A549 (cell line): ENCODE results near the gene BCR. TPM values are rescaled to one million over a fixed set of nuclear protein-coding genes. Genes with fewer than 3 reads are reported as not detected.

ENCODE experiments used
- ATAC-seq, 2 experiments: fragments of 200-7000 bp in 1 of 2; fragments of >200 bp in 1 of 2; cut with Nextera tagmentation in 1 of 2; cut with Tn5 transposase in 1 of 2; 3 replicates each; pipeline versions ENCODE4 v1.8.0 to v1.9.1; 2018 to 2020; ENCODE audit warnings: mild to moderate bottlenecking in 1 of 2, moderate library complexity in 1 of 2
- CTCF ChIA-PET: fragments of 300-600 bp; sonication (Branson Sonifier 250); formaldehyde crosslinking; extraction: SDS; loops from one replicate; lab custom pipeline; 2021; ENCODE audit warnings: antibody characterized with exemption, inconsistent platforms; lab: Yijun Ruan, JAX
- POLR2A ChIA-PET: fragments of 350-600 bp; formaldehyde crosslinking; extraction: SDS; loops from one replicate; lab custom pipeline; 2021; ENCODE audit warnings: antibody characterized with exemption, inconsistent platforms; lab: Yijun Ruan, JAX
- DNase-seq, 2 experiments: peaks; one replicate each; pipeline versions ENCODE4 v3.0.0 to v3.0.0-alpha.2; 2011 to 2016; ENCODE audit warnings: low read depth in 1 of 2, low spot score in 1 of 2
- FAIRE-seq: peaks from 2 replicates; lab custom pipeline; 2011; peaks lifted over from hg19 to GRCh38; lab: Jason Lieb, UNC
- H3K27ac ChIP-seq, 2 experiments: fragments of >200 bp; sonication (Bioruptor Twin); formaldehyde crosslinking; 3 replicates each; pipeline ENCODE4 v1.5.1; 2016 to 2017
- H3K4me1 ChIP-seq: fragments of >200 bp; sonication (Bioruptor Twin); formaldehyde crosslinking; 3 replicates; pipeline ENCODE4 v1.6.1; 2016
- H3K4me2 ChIP-seq: fragments of >200 bp; sonication (Bioruptor Twin); formaldehyde crosslinking; 3 replicates; pipeline ENCODE4 v1.6.1; 2016
- H3K4me3 ChIP-seq: fragments of >200 bp; sonication (Bioruptor Twin); formaldehyde crosslinking; 3 replicates; pipeline ENCODE4 v1.5.1; 2016
- H3K9me3 ChIP-seq: fragments of >200 bp; sonication (Bioruptor Twin); formaldehyde crosslinking; 3 replicates; pipeline ENCODE4 v1.6.1; 2016
- CEBPB ChIP-seq, 2 experiments: fragments of >200 bp in 1 of 2; sonication (Bioruptor Twin) in 1 of 2; formaldehyde crosslinking in 1 of 2; IDR thresholded peaks; 2 replicates each; pipeline ENCODE4 v1.6.1; 2012 to 2016
- CHD2 ChIP-seq: fragments of 150-350 bp; IDR thresholded peaks from 2 replicates; pipeline ENCODE4 v1.6.1; 2014; ENCODE audit warnings: low read length; ENCODE audit not compliant: partially characterized antibody
- CHD4 ChIP-seq: fragments of 200-600 bp; sonication (generic); IDR thresholded peaks from 2 replicates; pipeline ENCODE4 v1.6.1; 2016; ENCODE audit warnings: antibody characterized with exemption, mild to moderate bottlenecking, borderline replicate concordance
- CTCF ChIP-seq: fragments of >200 bp; sonication (Bioruptor Twin); formaldehyde crosslinking; IDR thresholded peaks from 3 replicates; pipeline ENCODE4 v1.5.1; 2016
- ELK1 ChIP-seq: fragments of 150-350 bp; IDR thresholded peaks from 2 replicates; pipeline ENCODE4 v1.6.1; 2014; ENCODE audit warnings: low read depth, mild to moderate bottlenecking, low read length
- FOSB ChIP-seq: fragments of 250-450 bp; sonication (Bioruptor Pico); IDR thresholded peaks from 2 replicates; pipeline ENCODE4 v1.5.0; 2020; ENCODE audit warnings: mild to moderate bottlenecking, moderate library complexity
- HES2 ChIP-seq: fragments of >200 bp; sonication (Bioruptor Twin); formaldehyde crosslinking; IDR thresholded peaks from 2 replicates; pipeline ENCODE4 v1.6.1; 2016
- HOXA7 ChIP-seq: fragments of 250-450 bp; sonication (Bioruptor Pico); IDR thresholded peaks from 2 replicates; pipeline ENCODE4 v1.5.0; 2020; ENCODE audit warnings: mild to moderate bottlenecking, moderate library complexity
- HOXB13 ChIP-seq: fragments of 250-450 bp; sonication (Bioruptor Pico); IDR thresholded peaks from 2 replicates; pipeline ENCODE4 v1.5.0; 2020; ENCODE audit warnings: low read depth, mild to moderate bottlenecking, moderate library complexity
- KDM5A ChIP-seq: fragments of 200-600 bp; sonication (generic); IDR thresholded peaks from 2 replicates; pipeline ENCODE4 v1.6.1; 2016; ENCODE audit warnings: antibody characterized with exemption, mild to moderate bottlenecking
- NFE2L2 ChIP-seq: fragments of 150-350 bp; conservative IDR thresholded peaks from 2 replicates; pipeline ENCODE4 v1.6.1; 2014; ENCODE audit warnings: low read length
- NR3C1 ChIP-seq: fragments of >200 bp; sonication (Bioruptor Twin); formaldehyde crosslinking; IDR thresholded peaks from 3 replicates; pipeline ENCODE4 v1.6.1; 2017
- RAD21 ChIP-seq, 2 experiments: fragments of >200 bp in 1 of 2; sonication (Bioruptor Twin) in 1 of 2; formaldehyde crosslinking in 1 of 2; IDR thresholded peaks in 1 of 2; conservative IDR thresholded peaks in 1 of 2; 2 replicates in 1 of 2; 3 replicates in 1 of 2; pipeline ENCODE4 v1.6.1; 2012 to 2018; ENCODE audit warnings: inconsistent platforms in 1 of 2
- RNF2 ChIP-seq: fragments of 200-600 bp; sonication (generic); IDR thresholded peaks from 2 replicates; pipeline ENCODE4 v1.6.1; 2016; ENCODE audit warnings: low read depth, mild to moderate bottlenecking, antibody characterized with exemption, moderate library complexity, borderline replicate concordance
- SMC3 ChIP-seq: fragments of >200 bp; sonication (Bioruptor Twin); formaldehyde crosslinking; IDR thresholded peaks from 3 replicates; pipeline ENCODE4 v1.6.1; 2018; ENCODE audit warnings: inconsistent platforms
- ZC3H11A ChIP-seq: fragments of 450-650 bp; IDR thresholded peaks from 2 replicates; pipeline ENCODE4 v1.6.1; 2014; ENCODE audit warnings: antibody characterized with exemption, mild to moderate bottlenecking
- ZNF302 ChIP-seq: fragments of 250-450 bp; sonication (Bioruptor Pico); IDR thresholded peaks from 2 replicates; pipeline ENCODE4 v1.9.0; 2021; ENCODE audit warnings: inconsistent platforms, mild to moderate bottlenecking, moderate library complexity
- ZSCAN20 ChIP-seq: fragments of 250-450 bp; sonication (Bioruptor Pico); IDR thresholded peaks from 2 replicates; pipeline ENCODE4 v1.8.0; 2022; ENCODE audit warnings: mild to moderate bottlenecking, moderate library complexity
- WGBS: methylation state at CpG from one replicate; pipeline ENCODE4 v1.1.6; 2017; ENCODE audit errors: missing lambda C conversion rate; 5-methylcytosine and 5-hydroxymethylcytosine counted together
- polyA plus RNA-seq, 4 experiments: library from polyadenylated mRNA; depleted of rRNA in 3 of 4; stranded (reverse); fragments of >200 nt; fragmentation: RNase III in 1 of 4; extraction: RNeasy Plus Mini Kit Qiagen cat#74134 plus additional on column Dnase treatment in 1 of 4; gene quantifications; 2 replicates in 3 of 4; 3 replicates in 1 of 4; pipeline ENCODE4 v1.2.3, GENCODE V29; 2011 to 2017
- TF ChIP-seq, protein P1 (sequence below): IDR thresholded peaks from 2 replicates; pipeline ENCODE4 v1.6.1; 2012
- TF ChIP-seq, protein P2 (sequence below): IDR thresholded peaks from 2 replicates; pipeline ENCODE4 v1.6.1; 2012
- TF ChIP-seq, protein P3 (sequence below): fragments of 250-450 bp; sonication (Bioruptor Pico); IDR thresholded peaks from 2 replicates; pipeline ENCODE4 v1.5.0; 2021; ENCODE audit warnings: mild to moderate bottlenecking, moderate library complexity, borderline replicate concordance

BCR gene
- polyA plus RNA-seq, 2 of the 4 experiments (the other 2 are of a cell fraction), result 14.7 to 16.4 TPM

GRCh38 chr22:23244690-23245044 is 64.4 kb downstream of the BCR start:
- CTCF ChIA-PET, result no interaction called here
- DNase-seq, result no peak
- H3K4me2 ChIP-seq, result no peak overlapping the region
- no peak for TF ChIP-seq RAD21 (conservative IDR thresholded peaks at IDR 0.05 in 1 of 2, IDR thresholded peaks at IDR 0.05 in 1 of 2)
- TF ChIP-seq, protein P1, sequence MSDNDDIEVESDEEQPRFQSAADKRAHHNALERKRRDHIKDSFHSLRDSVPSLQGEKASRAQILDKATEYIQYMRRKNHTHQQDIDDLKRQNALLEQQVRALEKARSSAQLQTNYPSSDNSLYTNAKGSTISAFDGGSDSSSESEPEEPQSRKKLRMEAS, result no peak
- TF ChIP-seq FOSB, result no peak
- TF ChIP-seq RNF2, result no peak
- no peak for TF ChIP-seq NFE2L2
- TF ChIP-seq ZSCAN20, result no peak
- TF ChIP-seq, protein P2, sequence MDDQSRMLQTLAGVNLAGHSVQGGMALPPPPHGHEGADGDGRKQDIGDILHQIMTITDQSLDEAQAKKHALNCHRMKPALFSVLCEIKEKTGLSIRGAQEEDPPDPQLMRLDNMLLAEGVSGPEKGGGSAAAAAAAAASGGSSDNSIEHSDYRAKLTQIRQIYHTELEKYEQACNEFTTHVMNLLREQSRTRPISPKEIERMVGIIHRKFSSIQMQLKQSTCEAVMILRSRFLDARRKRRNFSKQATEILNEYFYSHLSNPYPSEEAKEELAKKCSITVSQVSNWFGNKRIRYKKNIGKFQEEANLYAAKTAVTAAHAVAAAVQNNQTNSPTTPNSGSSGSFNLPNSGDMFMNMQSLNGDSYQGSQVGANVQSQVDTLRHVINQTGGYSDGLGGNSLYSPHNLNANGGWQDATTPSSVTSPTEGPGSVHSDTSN, result no peak
- no peak for TF ChIP-seq HOXA7 (CRISPR knock-in tag)
- no peak for TF ChIP-seq ZC3H11A
- TF ChIP-seq HES2, result no peak
- no peak for TF ChIP-seq CEBPB (IDR thresholded peaks at IDR 0.05)
- no peak for TF ChIP-seq NR3C1
- no peak for TF ChIP-seq CHD4
- no peaks in the 10 kb centered on the region for H3K9me3 ChIP-seq
- H3K4me1 ChIP-seq, result no peaks in the 10 kb centered on the region; the same call in 2 of the 3 replicates
- H3K27ac ChIP-seq, result no peak overlapping the region
- 92% methylated on average over 4 of the region's 5 CpGs for WGBS
- ATAC-seq, result no peak
- no peak for FAIRE-seq
- no peak overlapping the region for H3K4me3 ChIP-seq
- POLR2A ChIA-PET, result no interaction called here

- Histone ChIP-seq H3K4me2 (no peak overlapping the region), H3K4me1 (no peaks in the 10 kb centered on the region; the same call in 2 of the 3 replicates), H3K9me3 (no peaks in the 10 kb centered on the region), H3K27ac (peak overlapping the region in 1 of 2 experiments; percentile 37; a peak in 1 of 6 replicates), H3K4me3 (no peak overlapping the region)
- DNase-seq (no peak), FAIRE-seq (no peak), ATAC-seq (no peak)
- CTCF ChIA-PET, result no interaction called here
- POLR2A ChIA-PET, result no interaction called here
- WGBS, result 76% methylated on average over 12 of the region's 17 CpGs
- TF ChIP-seq SMC3 (no peak), CHD2 (no peak), HOXB13 (no peak), ZNF302 (CRISPR knock-in tag) (no peak), KDM5A (no peak), NR3C1 (no peak), FOSB (no peak), ZC3H11A (no peak), ZSCAN20 (no peak), CTCF (no peak), ELK1 (no peak)
- TF ChIP-seq, protein P3, sequence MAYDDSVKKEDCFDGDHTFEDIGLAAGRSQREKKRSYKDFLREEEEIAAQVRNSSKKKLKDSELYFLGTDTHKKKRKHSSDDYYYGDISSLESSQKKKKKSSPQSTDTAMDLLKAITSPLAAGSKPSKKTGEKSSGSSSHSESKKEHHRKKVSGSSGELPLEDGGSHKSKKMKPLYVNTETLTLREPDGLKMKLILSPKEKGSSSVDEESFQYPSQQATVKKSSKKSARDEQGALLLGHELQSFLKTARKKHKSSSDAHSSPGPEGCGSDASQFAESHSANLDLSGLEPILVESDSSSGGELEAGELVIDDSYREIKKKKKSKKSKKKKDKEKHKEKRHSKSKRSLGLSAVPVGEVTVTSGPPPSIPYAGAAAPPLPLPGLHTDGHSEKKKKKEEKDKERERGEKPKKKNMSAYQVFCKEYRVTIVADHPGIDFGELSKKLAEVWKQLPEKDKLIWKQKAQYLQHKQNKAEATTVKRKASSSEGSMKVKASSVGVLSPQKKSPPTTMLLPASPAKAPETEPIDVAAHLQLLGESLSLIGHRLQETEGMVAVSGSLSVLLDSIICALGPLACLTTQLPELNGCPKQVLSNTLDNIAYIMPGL (CRISPR knock-in tag), result no peak
Measured at GRCh38 chr22:23245045-23245798, 64.9 kb downstream of the BCR start.
